Sigmoid colon (tissue), 4 donors: ENCODE results near the gene ZNF521.

Source experiments
- EP300 ChIP-seq, 4 donors: sonication (generic); formaldehyde crosslinking; IDR thresholded peaks; one replicate each; pipeline ENCODE4 v1.6.1; 2017; ENCODE audit warnings: antibody characterized with exemption in 4 of 4
- POLR2A ChIP-seq, 2 donors: fragments of 450-650 bp; IDR thresholded peaks; one replicate each; pipeline ENCODE4 v1.6.1; 2016; ENCODE audit warnings: antibody characterized with exemption in 2 of 2, mild to moderate bottlenecking in 2 of 2, moderate library complexity in 2 of 2
- POLR2AphosphoS5 ChIP-seq, 4 donors: sonication (generic); formaldehyde crosslinking; IDR thresholded peaks; one replicate each; pipeline ENCODE4 v1.6.1; 2017; ENCODE audit warnings: antibody characterized with exemption in 4 of 4
- TF ChIP-seq, protein P1 (sequence below), 4 experiments: fragments of 450-650 bp in 3 of 4; fragments of 200-600 bp in 1 of 4; IDR thresholded peaks; one replicate each; pipeline ENCODE4 v1.5.1; 2016 to 2019; ENCODE audit warnings: antibody characterized with exemption in 4 of 4, mild to moderate bottlenecking in 3 of 4, moderate library complexity in 2 of 4

DNA sequence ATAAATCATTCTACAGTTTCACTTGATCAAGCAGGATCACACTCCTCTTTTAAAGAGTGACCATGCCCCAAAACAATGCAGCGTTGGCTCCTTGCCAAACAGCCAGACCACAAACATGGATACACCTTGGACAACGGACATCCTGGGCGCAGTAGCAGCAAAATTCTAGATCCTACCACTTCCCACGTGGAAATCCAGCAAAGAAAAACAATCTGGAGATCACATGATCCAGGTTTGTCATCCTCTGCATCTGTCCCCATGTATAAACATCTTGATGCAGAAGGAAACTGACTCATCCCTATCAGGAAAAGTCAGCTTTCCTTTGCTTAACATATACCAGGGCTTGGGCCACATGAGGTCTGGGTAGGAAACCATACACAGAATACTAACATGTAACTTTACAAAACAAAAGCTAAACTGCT, 53.1 kb downstream of the ZNF521 start:
- TF ChIP-seq POLR2A (IDR thresholded peaks at IDR 0.05) (no peak), POLR2AphosphoS5 (IDR thresholded peaks at IDR 0.05) (peak in 2 of 4 donors; percentile 40 to 54), EP300 (IDR thresholded peaks at IDR 0.05) (no peak)
- TF ChIP-seq, protein P1, sequence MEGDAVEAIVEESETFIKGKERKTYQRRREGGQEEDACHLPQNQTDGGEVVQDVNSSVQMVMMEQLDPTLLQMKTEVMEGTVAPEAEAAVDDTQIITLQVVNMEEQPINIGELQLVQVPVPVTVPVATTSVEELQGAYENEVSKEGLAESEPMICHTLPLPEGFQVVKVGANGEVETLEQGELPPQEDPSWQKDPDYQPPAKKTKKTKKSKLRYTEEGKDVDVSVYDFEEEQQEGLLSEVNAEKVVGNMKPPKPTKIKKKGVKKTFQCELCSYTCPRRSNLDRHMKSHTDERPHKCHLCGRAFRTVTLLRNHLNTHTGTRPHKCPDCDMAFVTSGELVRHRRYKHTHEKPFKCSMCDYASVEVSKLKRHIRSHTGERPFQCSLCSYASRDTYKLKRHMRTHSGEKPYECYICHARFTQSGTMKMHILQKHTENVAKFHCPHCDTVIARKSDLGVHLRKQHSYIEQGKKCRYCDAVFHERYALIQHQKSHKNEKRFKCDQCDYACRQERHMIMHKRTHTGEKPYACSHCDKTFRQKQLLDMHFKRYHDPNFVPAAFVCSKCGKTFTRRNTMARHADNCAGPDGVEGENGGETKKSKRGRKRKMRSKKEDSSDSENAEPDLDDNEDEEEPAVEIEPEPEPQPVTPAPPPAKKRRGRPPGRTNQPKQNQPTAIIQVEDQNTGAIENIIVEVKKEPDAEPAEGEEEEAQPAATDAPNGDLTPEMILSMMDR (IDR thresholded peaks at IDR 0.05): no peak
